Testis (tissue), 3 donors: ENCODE results near the gene ZIC2. TPM values are rescaled to one million over a fixed set of nuclear protein-coding genes. Genes with fewer than 3 reads are reported as not detected.

Source experiments
- DNase-seq: peaks from one replicate; pipeline ENCODE4 v3.0.0-alpha.2; 2019
- H3K27ac ChIP-seq, 2 donors: fragments of 200-600 bp; sonication (generic); one replicate each; pipeline ENCODE4 v1.5.1; 2019
- H3K27me3 ChIP-seq: fragments of 200-600 bp; sonication (generic); one replicate; pipeline ENCODE4 v1.5.1; 2019
- H3K36me3 ChIP-seq: fragments of 200-600 bp; sonication (generic); one replicate; pipeline ENCODE4 v1.5.1; 2017; ENCODE audit warnings: low read depth; ENCODE audit errors: missing control alignments
- H3K4me1 ChIP-seq: fragments of 200-600 bp; sonication (generic); one replicate; pipeline ENCODE4 v1.5.1; 2019
- H3K4me3 ChIP-seq, 2 donors: fragments of 200-600 bp; sonication (generic); one replicate each; pipeline ENCODE4 v1.5.1; 2017 to 2019
- H3K9me3 ChIP-seq: fragments of 200-600 bp; sonication (generic); one replicate; pipeline ENCODE4 v1.5.1; 2017
- POLR2A ChIP-seq: fragments of 450-650 bp; IDR thresholded peaks from one replicate; pipeline ENCODE4 v1.6.1; 2017; ENCODE audit warnings: antibody characterized with exemption, mild to moderate bottlenecking, moderate library complexity
- WGBS, 2 donors: methylation state at CpG; one replicate each; pipeline ENCODE4 v1.1.5; 2018; 5-methylcytosine and 5-hydroxymethylcytosine counted together
- intact Hi-C: fragments of 100-400 bp; cut with DNase I; formaldehyde crosslinking; loops from one replicate; pipeline ENCODE4 v1.15.1; 2023; ENCODE audit warnings: low total_unique reads
- polyA plus RNA-seq: library from polyadenylated mRNA; stranded (reverse); fragments of 350-450 nt; fragmentation: Illumina TruSeq; extraction: RNeasy Lipid Tissue Mini Kit (QIAGEN cat#74804); gene quantifications from one replicate; pipeline ENCODE4 v1.2.3, GENCODE V29; 2014; ENCODE audit warnings: low read depth, low replicate concordance; ENCODE audit not compliant: insufficient read depth
- total RNA-seq, 2 donors: library from RNA; depleted of rRNA; stranded (reverse); fragments of >200 nt; gene quantifications; one replicate each; pipeline ENCODE4 v1.2.3, GENCODE V29; 2016
- TF ChIP-seq, protein P1 (sequence below), 3 experiments: fragments of 450-650 bp in 2 of 3; fragments of 200-600 bp in 1 of 3; sonication (generic) in 1 of 3; IDR thresholded peaks; one replicate each; pipeline ENCODE4 v1.5.1; 2016 to 2019; ENCODE audit warnings: antibody characterized with exemption in 3 of 3, mild to moderate bottlenecking in 2 of 3, moderate library complexity in 1 of 3

The ZIC2 gene
- total and polyA plus RNA-seq, 3 donors from 2014 or later, result 1.3 to 11.5 (median 6.9) TPM

DNA sequence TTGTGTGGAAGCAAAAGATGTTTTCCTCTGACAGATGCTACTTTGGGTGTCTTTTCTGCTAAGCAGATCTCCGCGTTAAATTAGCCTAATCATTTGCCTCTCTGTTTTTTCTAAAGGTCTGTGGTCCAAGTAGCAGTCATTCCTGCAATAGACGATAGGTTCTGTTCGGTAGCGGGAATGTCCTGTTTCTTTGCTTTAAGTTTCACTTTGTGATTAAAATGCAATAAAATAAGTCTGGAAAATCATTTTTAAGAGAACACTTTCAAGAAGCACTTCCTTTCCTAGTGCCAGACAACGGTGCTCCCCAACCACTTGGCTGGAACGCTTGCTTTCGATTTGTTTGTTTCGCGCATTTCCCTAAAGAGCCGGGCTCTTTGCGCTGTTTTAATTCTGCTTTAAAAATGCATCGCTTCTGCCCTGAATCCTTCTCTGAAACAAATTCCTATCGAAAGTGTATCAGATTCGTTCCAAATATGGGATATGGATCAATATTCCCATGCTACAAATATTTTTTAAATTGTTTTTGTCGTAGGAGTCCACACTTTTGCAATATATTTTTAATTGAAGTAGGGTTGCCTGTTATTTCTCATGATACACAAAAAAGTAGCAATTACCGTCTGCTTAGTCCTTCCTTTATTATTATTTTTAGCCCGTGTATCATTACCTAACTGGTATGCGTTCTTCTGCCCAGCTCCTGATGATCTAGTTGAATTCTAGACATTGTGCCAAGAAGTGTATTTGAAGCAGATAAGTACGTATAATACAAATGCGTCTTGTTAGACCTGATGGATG is 14.2 kb downstream of the ZIC2 start:
- DNase-seq, result no peak
- Histone ChIP-seq H3K27me3 (peaks cover 10% of the 10 kb centered on the region), H3K9me3 (no peaks in the 10 kb centered on the region), H3K4me3 (no peak overlapping the region), H3K27ac (no peak overlapping the region), H3K4me1 (no peaks in the 10 kb centered on the region), H3K36me3 (no peaks in the 10 kb centered on the region)
- intact Hi-C loops, result no loop called here
- WGBS, 2 donors, result 11 to 15% methylated on average over 21 of the region's 21 CpGs
- TF ChIP-seq, protein P1, sequence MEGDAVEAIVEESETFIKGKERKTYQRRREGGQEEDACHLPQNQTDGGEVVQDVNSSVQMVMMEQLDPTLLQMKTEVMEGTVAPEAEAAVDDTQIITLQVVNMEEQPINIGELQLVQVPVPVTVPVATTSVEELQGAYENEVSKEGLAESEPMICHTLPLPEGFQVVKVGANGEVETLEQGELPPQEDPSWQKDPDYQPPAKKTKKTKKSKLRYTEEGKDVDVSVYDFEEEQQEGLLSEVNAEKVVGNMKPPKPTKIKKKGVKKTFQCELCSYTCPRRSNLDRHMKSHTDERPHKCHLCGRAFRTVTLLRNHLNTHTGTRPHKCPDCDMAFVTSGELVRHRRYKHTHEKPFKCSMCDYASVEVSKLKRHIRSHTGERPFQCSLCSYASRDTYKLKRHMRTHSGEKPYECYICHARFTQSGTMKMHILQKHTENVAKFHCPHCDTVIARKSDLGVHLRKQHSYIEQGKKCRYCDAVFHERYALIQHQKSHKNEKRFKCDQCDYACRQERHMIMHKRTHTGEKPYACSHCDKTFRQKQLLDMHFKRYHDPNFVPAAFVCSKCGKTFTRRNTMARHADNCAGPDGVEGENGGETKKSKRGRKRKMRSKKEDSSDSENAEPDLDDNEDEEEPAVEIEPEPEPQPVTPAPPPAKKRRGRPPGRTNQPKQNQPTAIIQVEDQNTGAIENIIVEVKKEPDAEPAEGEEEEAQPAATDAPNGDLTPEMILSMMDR (IDR thresholded peaks at IDR 0.05), result no peak
- TF ChIP-seq POLR2A, result no peak

DNA sequence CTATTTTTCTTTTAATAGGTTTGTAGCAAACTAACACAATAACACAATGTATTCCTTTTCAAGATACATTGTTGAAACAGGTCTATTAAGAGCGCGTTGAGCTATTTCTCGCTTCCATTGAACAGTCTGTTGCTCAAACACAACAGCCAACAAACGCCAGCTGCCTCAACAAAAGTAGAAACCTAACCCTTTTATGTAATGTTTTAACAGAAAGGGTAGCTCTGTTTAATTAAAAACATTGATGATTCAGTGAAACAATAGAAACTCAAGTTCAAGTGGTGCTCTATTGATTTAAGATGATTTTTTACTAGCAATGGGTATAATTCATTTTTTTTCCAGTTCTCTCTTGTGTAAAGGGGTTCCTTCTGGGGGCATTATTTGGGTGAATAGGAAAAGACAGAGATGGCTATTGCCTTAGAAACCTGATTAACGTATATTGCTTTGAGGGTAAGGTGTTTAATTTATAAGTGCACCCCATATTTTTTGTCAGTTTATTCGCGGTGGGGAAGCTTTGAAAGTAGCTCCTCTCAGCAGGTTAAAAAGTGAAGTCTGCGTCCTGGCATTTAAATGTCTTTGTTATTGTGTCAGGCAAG is 14.9 kb downstream of the ZIC2 start:
- intact Hi-C loops, result no loop called here
- TF ChIP-seq, protein P1 (IDR thresholded peaks at IDR 0.05), result no peak
- no peak for TF ChIP-seq POLR2A
- Histone ChIP-seq H3K27ac (no peak overlapping the region), H3K36me3 (no peaks in the 10 kb centered on the region), H3K27me3 (peaks cover 10% of the 10 kb centered on the region), H3K4me3 (peak overlapping the region in 1 of 2 donors; percentile 54), H3K4me1 (no peaks in the 10 kb centered on the region), H3K9me3 (no peaks in the 10 kb centered on the region)
- 18 to 20% methylated on average over 8 of the region's 8 CpGs for WGBS, 2 donors
- DNase-seq, result no peak

DNA sequence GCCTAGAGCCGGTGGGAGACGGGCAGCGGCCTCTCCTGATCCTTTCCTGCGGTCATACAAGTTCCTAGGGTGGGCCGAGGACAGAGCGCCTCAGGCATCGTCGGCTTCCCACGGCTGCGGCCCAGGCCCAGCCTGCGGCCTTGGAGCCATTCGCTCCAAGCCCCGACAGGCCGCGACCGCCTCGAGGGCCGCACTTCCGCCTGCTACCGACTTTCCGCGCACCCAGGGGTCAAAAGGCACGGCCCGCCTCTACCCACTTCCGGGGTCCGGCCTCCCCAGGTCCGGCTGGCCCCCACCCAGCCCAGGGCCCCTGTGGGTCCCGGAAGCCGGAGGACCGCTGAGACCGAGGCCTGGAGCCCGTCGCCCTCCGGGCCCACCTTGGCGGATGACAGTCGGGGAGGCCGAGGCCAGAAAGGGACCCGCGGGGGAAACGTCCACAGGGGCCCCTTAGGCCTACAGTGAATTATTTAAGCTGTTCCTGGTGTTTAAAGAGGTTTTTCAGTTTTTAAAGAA is 16.2 kb downstream of the ZIC2 start:
- WGBS, 2 donors, result 32 to 39% methylated on average over 30 to 35 of the region's 40 CpGs
- peaks cover 10% of the 10 kb centered on the region for H3K27me3 ChIP-seq

DNA sequence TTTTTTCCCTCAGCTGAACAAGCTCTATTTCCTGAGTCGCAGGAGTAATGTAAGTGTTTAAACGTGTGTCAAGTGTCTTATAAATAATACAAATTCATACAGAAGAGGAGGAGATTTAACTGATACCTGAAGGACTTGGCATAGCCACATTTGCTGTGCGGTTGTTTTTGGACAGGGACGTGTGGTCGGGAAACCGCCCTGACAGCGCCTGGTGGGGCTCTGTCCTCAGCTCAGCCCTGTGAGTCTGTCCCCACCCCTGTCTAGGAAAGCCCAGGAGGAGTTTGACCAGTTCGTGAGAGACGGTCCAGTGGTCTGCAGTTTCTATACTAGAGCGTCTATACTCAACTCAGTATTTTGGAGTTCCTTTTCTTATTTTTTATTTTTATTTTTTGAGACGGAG is 16.7 kb downstream of the ZIC2 start:
- TF ChIP-seq, protein P1 (IDR thresholded peaks at IDR 0.05), result no peak
- no peak for TF ChIP-seq POLR2A
- DNase-seq, result no peak
- H3K4me1 ChIP-seq, result no peaks in the 10 kb centered on the region
- H3K27me3 ChIP-seq, result peaks cover 6% of the 10 kb centered on the region
- H3K27ac ChIP-seq, result no peak overlapping the region
- H3K4me3 ChIP-seq, result peak overlapping the region; percentile 36 to 54
- intact Hi-C loops, result no loop called here
- H3K36me3 ChIP-seq, result no peaks in the 10 kb centered on the region
- H3K9me3 ChIP-seq, result no peaks in the 10 kb centered on the region
- WGBS, 2 donors, result 74 to 79% methylated on average over 11 of the region's 11 CpGs

More for the DNA sequence above, 16.2 kb downstream of the ZIC2 start:
- no peaks in the 10 kb centered on the region for H3K36me3 ChIP-seq
- H3K27ac ChIP-seq, result peak overlapping the region in 1 of 2 donors; percentile 11
- peak overlapping the region; percentile 36 to 54 for H3K4me3 ChIP-seq
- no peak for TF ChIP-seq POLR2A
- TF ChIP-seq, protein P1 (IDR thresholded peaks at IDR 0.05), result no peak
- no peaks in the 10 kb centered on the region for H3K9me3 ChIP-seq
- peak; percentile 57 for DNase-seq
- intact Hi-C loops, result no loop called here
- H3K4me1 ChIP-seq, result no peaks in the 10 kb centered on the region
